RWPE2 (cell line): ENCODE measurements around the gene MYL4.

Experiments
- ATAC-seq: fragments of 200-7000 bp; cut with Tn5 transposase; 3 replicates; pipeline ENCODE4 v1.9.1; 2021; ENCODE audit warnings: low read depth
- DNase-seq: peaks from one replicate; pipeline ENCODE4 v3.0.0-alpha.2; 2020; ENCODE audit warnings: low spot score
- H3K27ac ChIP-seq: fragments of 450-650 bp; 2 replicates; pipeline ENCODE4 v1.5.1; 2017; ENCODE audit warnings: mild to moderate bottlenecking; ENCODE audit not compliant: poor library complexity, severe bottlenecking
- H3K27me3 ChIP-seq: fragments of 250-450 bp; sonication (Bioruptor Pico); 2 replicates; pipeline ENCODE4 v1.5.1; 2021; ENCODE audit warnings: mild to moderate bottlenecking, moderate library complexity; ENCODE audit not compliant: insufficient read depth, poor library complexity, severe bottlenecking
- H3K36me3 ChIP-seq: fragments of 250-450 bp; sonication (Bioruptor Pico); 2 replicates; pipeline ENCODE4 v1.5.1; 2020; ENCODE audit warnings: low read depth, mild to moderate bottlenecking, moderate library complexity
- H3K4me1 ChIP-seq: fragments of 250-450 bp; sonication (Bioruptor Pico); 2 replicates; pipeline ENCODE4 v1.5.1; 2021; ENCODE audit warnings: mild to moderate bottlenecking, moderate library complexity; ENCODE audit not compliant: insufficient read depth, poor library complexity, severe bottlenecking
- H3K4me3 ChIP-seq: fragments of 250-450 bp; sonication (Bioruptor Pico); 2 replicates; pipeline ENCODE4 v1.5.1; 2021; ENCODE audit warnings: mild to moderate bottlenecking, moderate library complexity; ENCODE audit not compliant: severe bottlenecking
- H3K9me3 ChIP-seq: fragments of 250-450 bp; sonication (Bioruptor Pico); 2 replicates; pipeline ENCODE4 v1.5.1; 2021; ENCODE audit warnings: mild to moderate bottlenecking, moderate library complexity; ENCODE audit not compliant: severe bottlenecking
- TF ChIP-seq, protein P1 (sequence below): fragments of 450-650 bp; IDR thresholded peaks from one replicate; pipeline ENCODE4 v1.5.1; 2017; ENCODE audit warnings: mild to moderate bottlenecking, moderate library complexity; ENCODE audit not compliant: poor library complexity, severe bottlenecking

The MYL4 gene

DNA sequence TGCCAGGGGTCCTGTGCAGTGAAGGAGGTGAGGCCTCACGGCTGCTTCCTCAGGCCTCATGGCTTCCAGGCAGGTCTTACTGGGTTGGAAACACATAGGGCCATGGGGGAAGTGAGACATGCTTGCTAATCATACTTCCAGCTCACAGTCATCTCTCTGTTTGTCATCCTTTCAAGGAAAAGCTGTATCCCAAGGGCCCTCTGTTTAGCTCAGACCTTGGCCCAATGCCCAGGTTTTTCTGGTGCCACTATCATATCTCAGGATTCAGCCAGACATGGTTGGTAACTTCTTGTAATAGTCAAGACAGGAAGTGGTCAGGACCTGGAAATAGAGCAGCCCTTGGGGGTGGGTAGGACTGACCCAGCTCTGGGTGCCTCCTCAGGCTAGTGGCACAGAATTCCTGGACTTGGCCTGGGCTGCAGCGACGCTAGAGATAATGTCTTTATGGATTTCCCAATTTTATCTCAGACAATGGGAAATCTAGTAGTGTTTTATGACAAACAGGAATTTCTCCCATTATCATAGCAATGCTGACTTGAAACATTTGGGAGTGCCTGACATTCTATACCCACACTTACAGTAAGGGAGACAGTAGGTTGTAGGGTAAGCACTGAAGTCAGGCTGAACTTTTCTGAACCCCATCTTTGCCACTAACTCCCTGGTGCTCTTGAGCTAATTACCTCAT, 31.0 kb downstream of the MYL4 start:
- Histone ChIP-seq H3K27ac (peak overlapping the region; percentile 96), H3K4me3 (no peak overlapping the region)
- DNase-seq, result peak; percentile 94

DNA sequence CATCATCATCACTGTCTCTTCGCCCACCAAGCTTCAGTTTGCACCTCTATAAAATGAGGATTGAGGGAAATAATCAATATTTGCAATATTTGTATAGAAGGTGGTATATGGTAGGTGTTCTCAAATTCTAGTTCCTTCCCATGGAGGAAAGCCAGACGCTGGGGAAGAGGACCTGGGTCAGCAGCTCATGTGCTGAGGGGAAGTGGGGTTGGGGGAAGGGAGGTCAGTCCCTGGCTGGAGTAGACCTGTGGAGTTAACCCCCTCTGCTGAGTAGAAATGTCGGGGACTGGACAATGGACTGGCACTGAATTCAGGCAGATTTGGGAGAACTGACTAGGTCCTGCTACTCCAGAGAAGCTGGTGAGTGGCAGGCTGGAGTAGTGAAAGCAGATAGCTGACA, 31.7 kb downstream of the MYL4 start:
- TF ChIP-seq, protein P1, sequence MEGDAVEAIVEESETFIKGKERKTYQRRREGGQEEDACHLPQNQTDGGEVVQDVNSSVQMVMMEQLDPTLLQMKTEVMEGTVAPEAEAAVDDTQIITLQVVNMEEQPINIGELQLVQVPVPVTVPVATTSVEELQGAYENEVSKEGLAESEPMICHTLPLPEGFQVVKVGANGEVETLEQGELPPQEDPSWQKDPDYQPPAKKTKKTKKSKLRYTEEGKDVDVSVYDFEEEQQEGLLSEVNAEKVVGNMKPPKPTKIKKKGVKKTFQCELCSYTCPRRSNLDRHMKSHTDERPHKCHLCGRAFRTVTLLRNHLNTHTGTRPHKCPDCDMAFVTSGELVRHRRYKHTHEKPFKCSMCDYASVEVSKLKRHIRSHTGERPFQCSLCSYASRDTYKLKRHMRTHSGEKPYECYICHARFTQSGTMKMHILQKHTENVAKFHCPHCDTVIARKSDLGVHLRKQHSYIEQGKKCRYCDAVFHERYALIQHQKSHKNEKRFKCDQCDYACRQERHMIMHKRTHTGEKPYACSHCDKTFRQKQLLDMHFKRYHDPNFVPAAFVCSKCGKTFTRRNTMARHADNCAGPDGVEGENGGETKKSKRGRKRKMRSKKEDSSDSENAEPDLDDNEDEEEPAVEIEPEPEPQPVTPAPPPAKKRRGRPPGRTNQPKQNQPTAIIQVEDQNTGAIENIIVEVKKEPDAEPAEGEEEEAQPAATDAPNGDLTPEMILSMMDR, result no peak
- H3K9me3 ChIP-seq, result no peaks in the 10 kb centered on the region
- H3K4me1 ChIP-seq, result peaks cover 9% of the 10 kb centered on the region
- peak overlapping the region; percentile 96 for H3K27ac ChIP-seq
- no peaks in the 10 kb centered on the region for H3K27me3 ChIP-seq
- no peak for ATAC-seq
- DNase-seq, result no peak
- no peak overlapping the region for H3K4me3 ChIP-seq
- H3K36me3 ChIP-seq, result no peaks in the 10 kb centered on the region

More for the DNA sequence above, 31.0 kb downstream of the MYL4 start:
- TF ChIP-seq, protein P1, result no peak
- ATAC-seq, result peak; percentile 96
- no peaks in the 10 kb centered on the region for H3K27me3 ChIP-seq
- H3K36me3 ChIP-seq, result no peaks in the 10 kb centered on the region
- H3K9me3 ChIP-seq, result no peaks in the 10 kb centered on the region
- peaks cover 9% of the 10 kb centered on the region for H3K4me1 ChIP-seq

DNA sequence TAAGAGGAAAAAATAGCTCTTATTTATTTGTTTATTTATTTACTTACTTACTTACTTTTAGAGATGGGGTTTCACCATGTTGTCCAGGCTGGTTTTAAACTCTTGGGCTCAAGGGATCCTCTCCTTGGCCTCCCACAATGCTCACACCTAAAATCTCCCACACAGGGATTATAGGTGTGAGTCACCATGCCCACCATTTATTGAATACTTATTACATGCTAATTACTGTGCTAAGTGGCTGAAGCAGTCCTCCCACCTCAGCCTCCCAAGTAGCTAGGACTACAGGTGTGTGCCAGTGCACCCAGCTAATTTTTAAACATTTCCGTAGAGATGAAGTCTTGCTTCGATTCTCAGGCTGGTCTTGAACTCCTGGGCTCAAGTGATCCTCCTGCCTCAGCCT, 33.5 kb downstream of the MYL4 start:
- Histone ChIP-seq H3K27ac (no peak overlapping the region), H3K4me3 (no peak overlapping the region), H3K4me1 (peaks cover 9% of the 10 kb centered on the region), H3K9me3 (no peaks in the 10 kb centered on the region), H3K27me3 (no peaks in the 10 kb centered on the region), H3K36me3 (no peaks in the 10 kb centered on the region)
- TF ChIP-seq, protein P1, result no peak
- ATAC-seq (no peak), DNase-seq (no peak)

DNA sequence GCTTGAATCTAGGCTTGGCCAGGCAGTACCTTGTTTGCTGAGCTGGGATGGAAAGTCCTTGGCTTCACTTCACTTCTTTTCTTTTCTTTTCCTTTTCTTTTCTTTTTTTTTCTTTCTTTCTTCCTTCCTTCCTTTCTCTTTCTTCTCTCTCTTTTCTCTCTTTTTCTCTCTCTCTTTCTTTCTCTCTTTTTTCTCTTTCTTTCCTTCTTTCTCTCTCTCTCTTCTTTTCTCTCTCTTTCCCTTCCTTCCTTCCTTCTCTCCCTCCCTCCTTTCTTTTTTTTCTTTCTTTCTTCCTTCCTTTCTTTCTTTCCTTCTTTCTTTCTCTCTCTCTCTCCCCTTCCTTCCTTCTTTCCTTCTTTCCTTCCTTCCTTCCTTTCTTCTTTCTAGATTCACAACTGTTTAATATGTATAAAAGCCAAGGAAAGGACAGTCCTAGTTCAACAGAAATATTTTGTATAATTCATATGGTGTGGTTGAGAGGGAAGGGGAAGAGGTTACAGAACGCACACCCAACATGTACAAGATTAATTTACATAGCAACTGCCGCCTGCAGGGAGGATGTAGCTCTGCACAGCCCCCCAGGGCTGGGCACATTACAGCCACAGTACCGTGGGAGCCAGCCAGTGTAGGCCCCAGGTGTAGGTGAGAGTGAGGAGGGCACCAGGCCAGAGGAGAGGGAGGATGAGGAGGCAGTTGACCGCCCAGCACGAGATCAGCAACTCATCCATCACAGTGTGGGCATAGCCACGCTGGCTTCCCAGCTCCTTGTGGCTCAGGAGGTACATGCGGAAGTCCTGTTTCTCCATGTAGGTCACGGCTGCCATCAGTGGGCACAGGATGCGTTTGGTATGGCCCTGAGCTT, 34.8 kb downstream of the MYL4 start:
- H3K4me3 ChIP-seq, result no peak overlapping the region
- peaks cover 9% of the 10 kb centered on the region for H3K4me1 ChIP-seq
- TF ChIP-seq, protein P1, result no peak
- no peaks in the 10 kb centered on the region for H3K9me3 ChIP-seq
- H3K27me3 ChIP-seq, result no peaks in the 10 kb centered on the region
- H3K36me3 ChIP-seq, result no peaks in the 10 kb centered on the region
- no peak for ATAC-seq
- no peak for DNase-seq
- H3K27ac ChIP-seq, result no peak overlapping the region
